ENCODE data around the gene DNAH12. TPM values are rescaled to one million over a fixed set of nuclear protein-coding genes. Genes with fewer than 3 reads are reported as not detected.

Gene DNAH12
- total and polyA plus RNA-seq, 2 donors (not counting 3 experiments of a cell fraction or from before 2014, with no cell fraction given): 0.06 to 0.20 TPM

DNA sequence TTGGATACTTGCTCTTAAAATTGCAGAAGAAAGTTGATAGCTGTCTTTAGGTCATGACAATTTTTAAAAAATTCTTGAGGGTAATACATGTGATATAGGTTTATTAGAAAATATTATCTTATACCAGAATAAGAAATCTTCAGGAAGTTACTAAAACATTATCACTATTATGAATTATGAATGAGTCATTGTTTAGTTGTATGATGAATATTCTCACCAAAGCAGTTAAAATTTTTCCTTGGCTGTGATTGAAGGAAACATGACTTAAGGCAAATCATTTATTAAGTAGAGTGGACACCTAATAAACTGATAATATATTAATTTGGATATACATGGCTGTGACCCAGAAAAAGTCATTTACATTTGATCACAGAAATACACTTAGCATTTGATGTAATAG is 286.5 kb downstream of the DNAH12 start:
- no peak overlapping the region for H3K9ac ChIP-seq (replicated peaks; ENCODE audit: extremely low read depth, insufficient read depth, low read length)
- no peaks in the 10 kb centered on the region for H3K9me3 ChIP-seq (replicated peaks; ENCODE audit: control insufficient read depth, insufficient read depth, low read length)
- no peak for TF ChIP-seq MYC (IDR thresholded peaks at IDR 0.05; ENCODE audit: low read depth, low read length)
- peak; percentile 65 for TF ChIP-seq FOS (IDR thresholded peaks at IDR 0.05; ENCODE audit: borderline replicate concordance, insufficient read depth, low read length)
- H4K20me1 ChIP-seq (replicated peaks; ENCODE audit: control insufficient read depth, extremely low read depth, insufficient read depth, low read length): peaks cover 2% of the 10 kb centered on the region
- peaks cover 10% of the 10 kb centered on the region for H3K4me1 ChIP-seq (ENCODE audit: control insufficient read depth, extremely low read depth, insufficient read depth, low read length)
- DNase-seq (ENCODE audit: low read depth, low spot score) (peak; percentile 51), FAIRE-seq (no peak)
- ChIA-PET CTCF (interaction anchor here (1.0 to 1.8 kb wide), 2 partner anchors 35 to 78 kb away, joined by 4 read pairs; no protein-coding TSS in a partner anchor), POLR2A (interaction anchor here (0.6 kb wide), 1 partner anchor 174 kb away, joined by 5 read pairs; no protein-coding TSS in a partner anchor)
- no peak overlapping the region for H3K27ac ChIP-seq (ENCODE audit: insufficient read depth, low read depth, low read length)
- dilution Hi-C loops (cut with MboI; ENCODE audit: extremely low pct_ligation_motif_present, low sequenced_read_pairs) (no loop called here), intact Hi-C loops (cut with micrococcal nuclease) (no loop called here)
- H3K36me3 ChIP-seq (ENCODE audit: control insufficient read depth in 2 of 2, extremely low read depth in 1 of 2, insufficient read depth in 2 of 2, low read length in 2 of 2): peaks cover 3 to 5% of the 10 kb centered on the region in 2 experiments
- peak overlapping the region; percentile 11 for H3K4me2 ChIP-seq (ENCODE audit: insufficient read depth, low read length)
- no TSS peak for BruUV-seq (replicated peaks)
- no peaks in the 10 kb centered on the region for H3K79me2 ChIP-seq (ENCODE audit: control insufficient read depth, insufficient read depth, low read length)
- no peak overlapping the region for H2AFZ ChIP-seq (ENCODE audit: low read depth, low read length)
- H3K27me3 ChIP-seq (ENCODE audit: control insufficient read depth in 2 of 2, insufficient read depth in 2 of 2, low read length in 2 of 2): no peaks in the 10 kb centered on the region
- H3K4me3 ChIP-seq (replicated peaks in 1 of 3; ENCODE audit: insufficient read depth in 1 of 3, low read depth in 1 of 3, low read length in 3 of 3): no peak overlapping the region
- no peaks in the 10 kb centered on the region for H3K9me1 ChIP-seq (replicated peaks; ENCODE audit: control insufficient read depth, extremely low read depth, insufficient read depth, low read length)

- H3K36me3 ChIP-seq (ENCODE audit: control insufficient read depth in 2 of 2, extremely low read depth in 1 of 2, insufficient read depth in 2 of 2, low read length in 2 of 2): peaks cover 3 to 5% of the 10 kb centered on the region in 2 experiments
- no peak for TF ChIP-seq JUN (IDR thresholded peaks at IDR 0.05; ENCODE audit: borderline replicate concordance, insufficient read depth, insufficient read length, low read depth)
- TF ChIP-seq CTCF (IDR thresholded peaks at IDR 0.05; ENCODE audit: extremely low read depth in 1 of 2, insufficient read depth in 1 of 2, low read depth in 1 of 2, low read length in 2 of 2): no peak
- TF ChIP-seq FOS (IDR thresholded peaks at IDR 0.05; ENCODE audit: borderline replicate concordance, insufficient read depth, low read length): no peak
- no peak for TF ChIP-seq EZH2 (IDR thresholded peaks at IDR 0.05; ENCODE audit: borderline replicate concordance, low read depth, low read length, severe bottlenecking)
- no peak for TF ChIP-seq POLR2A (IDR thresholded peaks at IDR 0.05; ENCODE audit: low read depth, low read length)
- no peak for TF ChIP-seq MYC (IDR thresholded peaks at IDR 0.05; ENCODE audit: low read depth, low read length)
- no peak for TF ChIP-seq POLR2AphosphoS5 (IDR thresholded peaks at IDR 0.05; ENCODE audit: insufficient read depth, low read depth, low read length)
- TF ChIP-seq MAX (IDR thresholded peaks at IDR 0.05; ENCODE audit: insufficient read depth, insufficient read length): no peak
- TF ChIP-seq GATA2 (IDR thresholded peaks at IDR 0.05; ENCODE audit: insufficient read depth, insufficient read length, low read depth, low read length): no peak
- ChIA-PET POLR2A (no interaction called here), CTCF (interaction anchor here (1.8 kb wide), 1 partner anchor 34 kb away, joined by 4 read pairs; no protein-coding TSS in a partner anchor)
- H3K9me1 ChIP-seq (replicated peaks; ENCODE audit: control insufficient read depth, extremely low read depth, insufficient read depth, low read length): no peaks in the 10 kb centered on the region
- no peaks in the 10 kb centered on the region for H3K9me3 ChIP-seq (replicated peaks; ENCODE audit: control insufficient read depth, insufficient read depth, low read length)
- no peaks in the 10 kb centered on the region for H3K27me3 ChIP-seq (ENCODE audit: control insufficient read depth in 2 of 2, insufficient read depth in 2 of 2, low read length in 2 of 2)
- H3K27ac ChIP-seq (ENCODE audit: insufficient read depth, low read depth, low read length): no peak overlapping the region
- DNase-seq (ENCODE audit: low read depth, low spot score) (no peak), FAIRE-seq (no peak)
- H3K9ac ChIP-seq (replicated peaks; ENCODE audit: extremely low read depth, insufficient read depth, low read length): no peak overlapping the region
- no peak overlapping the region for H2AFZ ChIP-seq (ENCODE audit: low read depth, low read length)
- H3K4me2 ChIP-seq (ENCODE audit: insufficient read depth, low read length): no peak overlapping the region
- H3K79me2 ChIP-seq (ENCODE audit: control insufficient read depth, insufficient read depth, low read length): no peaks in the 10 kb centered on the region
- BruUV-seq (replicated peaks): no TSS peak
- dilution Hi-C loops (cut with MboI; ENCODE audit: extremely low pct_ligation_motif_present, low sequenced_read_pairs) (no loop called here), intact Hi-C loops (cut with micrococcal nuclease) (no loop called here)
- H3K4me1 ChIP-seq (ENCODE audit: control insufficient read depth, extremely low read depth, insufficient read depth, low read length): peaks cover 10% of the 10 kb centered on the region
- H4K20me1 ChIP-seq (replicated peaks; ENCODE audit: control insufficient read depth, extremely low read depth, insufficient read depth, low read length): peaks cover 2% of the 10 kb centered on the region
- H3K4me3 ChIP-seq (replicated peaks in 1 of 3; ENCODE audit: insufficient read depth in 1 of 3, low read depth in 1 of 3, low read length in 3 of 3): no peak overlapping the region
Measured at GRCh38 chr3:57256844-57257243, 287.3 kb downstream of the DNAH12 start.
